Left lobe of liver (tissue), 2 donors: ENCODE data around the gene SH3D19. TPM values are rescaled to one million over a fixed set of nuclear protein-coding genes. Genes with fewer than 3 reads are reported as not detected.
"Not testable (repeated sequence)": the region's sequence is repeated elsewhere in the genome, so short reads cannot be mapped to it uniquely, and the experiment has no call there.

Experiments
- ATAC-seq: fragments of 200-7000 bp; cut with Tn5 transposase; one replicate; pipeline ENCODE4 v1.9.1; 2020; ENCODE audit warnings: mild to moderate bottlenecking, moderate library complexity
- DNase-seq: peaks from one replicate; pipeline ENCODE4 v3.0.0-alpha.2; 2020; ENCODE audit warnings: low spot score
- total RNA-seq: library from RNA; stranded (reverse); gene quantifications from one replicate; pipeline ENCODE4 v1.2.1, GENCODE V29; 2021
- donor health status: DM: no; HTN: no; CAD: no; lungs with moderate emphysema.
- donor health status: DM: no; HTN: yes; CAD: no.

The SH3D19 gene
- total RNA-seq, 1 donor from 2014 or later = 38.7 TPM

- ATAC-seq (peak; percentile 93), DNase-seq (peak; percentile 64)
These were observed 48.4 kb downstream of the SH3D19 start, which contains the start of gene PRSS48 for GRCh38 chr4:151276787-151277562. Gene PRSS48 (plus strand): TSS chr4:151277161. CDS start chr4:151277173, 12 bp downstream.

DNA sequence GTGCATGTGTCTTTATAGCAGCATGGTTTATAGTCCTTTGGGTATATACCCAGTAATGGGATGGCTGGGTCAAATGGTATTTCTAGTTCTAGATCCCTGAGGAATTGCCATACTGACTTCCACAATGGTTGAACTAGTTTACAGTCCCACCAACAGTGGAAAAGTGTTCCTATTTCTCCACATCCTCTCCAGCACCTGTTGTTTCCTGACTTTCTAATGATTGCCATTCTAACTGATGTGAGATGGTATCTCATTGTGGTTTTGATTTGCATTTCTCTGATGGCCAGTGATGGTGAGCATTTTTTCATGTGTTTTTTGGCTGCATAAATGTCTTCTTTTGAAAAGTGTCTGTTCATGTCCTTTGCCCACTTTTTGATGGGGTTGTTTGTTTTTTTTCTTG is 56.5 kb downstream of the SH3D19 start:
- ATAC-seq, DNase-seq: not testable (repeated sequence)

GRCh38 chr4:151267822-151268535 is 57.4 kb downstream of the SH3D19 start:
- ATAC-seq (peak; percentile 60), DNase-seq (no peak)

GRCh38 chr4:151267104-151267503 is 58.3 kb downstream of the SH3D19 start:
- DNase-seq (no peak), ATAC-seq (peak; percentile 30)

GRCh38 chr4:151266497-151266896 is 58.9 kb downstream of the SH3D19 start:
- no peak for DNase-seq
- no peak for ATAC-seq

DNA sequence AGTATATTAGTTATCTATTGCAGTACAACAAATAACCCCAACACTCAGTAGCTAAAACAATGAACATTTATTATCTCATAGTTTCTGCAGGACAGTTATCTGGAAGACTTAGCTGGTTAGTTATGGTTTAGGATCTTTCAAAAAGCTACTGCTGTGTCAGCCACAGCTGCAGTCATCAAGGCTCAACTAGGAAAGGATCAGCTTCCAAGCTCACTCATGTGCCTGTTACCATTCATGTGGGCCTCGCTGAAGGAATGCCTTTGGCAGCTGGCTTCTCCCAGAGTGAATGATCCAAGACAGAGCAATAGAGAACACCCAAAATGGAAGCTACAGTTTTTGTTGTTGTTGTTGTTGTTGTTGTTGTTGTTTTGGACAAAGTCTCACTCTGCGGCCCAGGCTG is 62.0 kb downstream of the SH3D19 start:
- ATAC-seq = no peak
- DNase-seq = no peak

- no peak for ATAC-seq
- no peak for DNase-seq
These were observed 64.9 kb downstream of the SH3D19 start for GRCh38 chr4:151260526-151260925.

DNA sequence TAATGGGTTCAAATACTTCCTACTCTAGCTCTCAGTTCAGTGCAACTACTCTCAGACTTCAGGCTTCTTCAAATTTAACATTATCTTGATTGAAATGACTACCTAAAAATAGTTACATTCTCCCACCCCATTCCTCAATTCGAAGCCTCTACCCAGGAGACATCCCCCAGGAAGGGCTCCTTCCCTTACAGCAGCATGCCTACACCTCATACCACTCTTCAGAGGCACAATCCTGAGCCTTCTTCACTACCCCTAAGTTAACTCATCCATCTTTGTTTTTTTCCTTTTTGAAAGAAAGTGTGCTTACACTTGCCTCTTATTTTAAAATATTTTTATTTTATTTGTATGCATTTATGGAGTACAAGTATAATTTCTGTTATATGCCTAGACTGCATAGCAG is 65.7 kb downstream of the SH3D19 start:
- ATAC-seq = no peak
- no peak for DNase-seq

DNA sequence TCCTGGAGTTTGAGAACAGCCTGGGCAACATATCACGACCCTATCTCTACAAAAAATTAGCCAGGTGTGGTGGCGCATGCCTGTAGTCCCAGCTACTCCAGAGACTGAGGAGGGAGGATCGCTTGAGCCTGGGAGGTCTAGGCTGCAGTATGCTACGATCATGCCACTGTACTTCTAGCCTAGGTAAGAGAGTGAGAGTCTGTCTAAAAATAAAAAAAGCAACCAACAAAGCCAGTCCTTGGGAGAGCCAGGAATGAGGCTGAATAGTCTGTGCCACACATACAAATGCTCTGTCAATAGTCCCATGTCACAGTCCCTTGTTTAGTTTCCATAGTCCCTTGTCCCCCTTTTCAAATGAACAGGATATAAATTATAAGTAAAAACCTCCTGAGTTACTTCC is 67.7 kb downstream of the SH3D19 start:
- ATAC-seq (peak; percentile 13), DNase-seq (no peak)

DNA sequence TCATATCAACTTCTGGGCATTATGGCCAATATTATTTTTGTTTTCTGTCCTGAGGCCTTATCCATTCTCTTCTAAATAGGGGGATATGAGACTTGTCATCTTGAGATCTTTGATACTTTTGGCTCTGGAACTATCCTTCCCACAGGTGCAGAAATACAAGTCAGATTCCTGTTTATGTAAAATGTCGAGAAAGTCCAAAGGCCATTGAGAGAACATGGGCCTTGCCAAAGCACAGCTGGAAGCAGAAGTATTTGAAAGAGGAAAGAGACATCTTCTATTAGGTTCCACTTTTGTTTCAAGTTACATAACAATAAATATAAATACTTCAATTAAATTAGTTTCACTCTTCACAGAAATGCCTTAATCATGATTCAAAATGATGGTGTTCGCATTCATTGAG is 69.3 kb downstream of the SH3D19 start:
- ATAC-seq (peak; percentile 34), DNase-seq (no peak)

DNA sequence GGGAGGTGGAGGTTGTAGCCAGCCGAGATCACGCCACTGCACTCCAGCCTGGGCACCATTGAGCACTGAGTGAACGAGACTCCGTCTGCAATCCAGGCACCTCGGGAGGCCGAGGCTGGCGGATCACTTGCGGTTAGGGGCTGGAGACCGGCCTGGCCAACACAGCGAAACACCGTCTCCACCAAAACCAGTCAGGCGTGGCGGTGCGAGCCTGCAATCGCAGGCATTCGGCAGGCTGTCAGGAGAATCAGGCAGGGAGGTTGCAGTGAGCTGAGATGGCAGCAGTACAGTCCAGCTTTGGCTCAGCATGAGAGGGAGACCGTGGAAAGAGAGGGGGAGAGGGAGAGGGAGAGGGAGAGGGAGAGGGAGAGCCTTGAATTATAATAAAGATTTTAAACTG is 69.7 kb downstream of the SH3D19 start:
- ATAC-seq, DNase-seq: not testable (repeated sequence)

DNA sequence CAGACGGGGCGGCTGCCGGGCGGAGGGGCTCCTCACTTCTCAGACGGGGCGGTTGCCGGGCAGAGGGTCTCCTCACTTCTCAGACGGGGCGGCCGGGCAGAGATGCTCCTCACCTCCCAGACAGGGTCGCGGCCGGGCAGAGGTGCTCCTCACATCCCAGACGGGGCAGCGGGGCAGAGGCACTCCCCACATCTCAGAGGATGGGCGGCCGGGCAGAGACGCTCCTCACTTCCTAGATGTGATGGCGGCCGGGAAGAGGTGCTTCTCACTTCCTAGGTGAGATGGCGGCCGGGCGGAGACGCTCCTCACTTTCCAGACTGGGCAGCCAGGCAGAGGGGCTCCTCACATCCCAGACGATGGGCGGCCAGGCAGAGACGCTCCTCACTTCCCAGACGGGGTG is 70.2 kb downstream of the SH3D19 start:
- DNase-seq, ATAC-seq: not testable (repeated sequence)

DNA sequence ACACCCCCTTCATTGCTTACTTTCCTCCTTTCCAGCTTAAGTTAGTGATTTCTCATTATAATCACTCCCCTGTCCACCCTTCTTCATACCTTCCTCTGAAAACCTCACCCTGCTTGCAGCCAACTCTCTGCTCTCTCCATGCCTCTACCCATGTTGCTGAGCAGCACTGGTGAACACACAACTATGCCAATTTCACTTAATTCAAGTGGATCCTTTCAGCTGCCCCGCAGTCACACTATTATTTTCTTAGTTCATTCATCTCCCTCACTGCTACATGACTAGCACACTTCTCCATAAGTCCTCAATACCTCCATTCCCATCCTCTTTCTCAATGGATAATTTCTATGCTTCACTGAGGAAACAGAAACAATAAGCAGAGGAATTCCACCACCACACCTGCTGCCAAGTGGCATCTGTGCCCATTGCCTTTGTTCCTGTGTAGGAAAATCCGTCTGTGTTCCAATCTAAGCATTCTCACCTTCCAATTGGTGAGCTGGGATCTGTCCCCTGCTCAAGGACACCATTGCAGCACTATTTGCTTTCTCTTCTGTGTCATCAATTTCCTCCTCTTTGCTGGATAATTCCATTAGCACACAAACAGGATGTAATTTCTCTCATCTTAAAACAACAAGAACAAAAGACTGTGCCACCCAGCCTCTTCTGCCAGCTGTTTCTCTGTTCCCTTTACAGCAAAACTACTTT is 73.7 kb downstream of the SH3D19 start:
- peak; percentile 73 for DNase-seq
- peak; percentile 81 for ATAC-seq

DNA sequence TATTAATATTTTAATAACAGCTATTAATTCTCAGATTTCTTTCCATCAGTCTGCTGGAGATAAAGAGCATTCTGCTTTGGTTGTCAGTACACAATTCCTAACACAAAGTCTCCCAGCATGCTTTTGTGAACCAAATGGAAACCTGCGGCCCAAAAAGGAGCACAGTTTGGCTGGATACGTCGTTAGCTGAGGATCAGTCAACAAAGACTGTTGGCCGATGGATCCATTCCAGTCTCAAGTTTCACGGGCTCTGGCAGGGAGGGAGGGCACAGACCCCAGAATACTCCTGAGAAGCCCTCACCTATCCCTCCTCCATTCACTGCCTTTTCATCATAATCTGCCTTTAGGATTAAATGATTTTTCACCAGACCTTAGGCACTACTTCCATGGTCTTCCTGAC is 74.7 kb downstream of the SH3D19 start:
- peak; percentile 18 for ATAC-seq
- no peak for DNase-seq

DNA sequence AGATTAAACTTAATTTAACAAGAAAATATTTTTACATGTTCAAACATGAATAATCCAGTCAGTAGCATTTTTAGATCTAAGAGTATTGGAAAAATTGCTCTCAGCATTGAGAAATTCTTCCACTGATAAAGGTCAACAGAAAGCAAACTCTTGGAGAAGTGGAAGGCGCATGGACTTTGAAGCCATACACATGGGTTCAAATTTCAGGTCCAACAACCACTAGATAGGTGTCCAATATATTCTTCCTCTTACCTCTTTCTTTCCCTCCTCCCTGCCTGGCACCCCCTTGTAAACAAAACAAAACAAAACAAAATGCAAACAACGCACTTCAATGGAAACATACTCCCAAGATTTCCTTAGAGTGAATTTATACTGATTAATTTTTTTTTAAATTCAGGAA is 76.9 kb downstream of the SH3D19 start:
- DNase-seq (peak; percentile 66), ATAC-seq (peak; percentile 70)

- no peak for DNase-seq
- no peak for ATAC-seq
These were observed 78.0 kb downstream of the SH3D19 start for GRCh38 chr4:151247395-151247794.

DNA sequence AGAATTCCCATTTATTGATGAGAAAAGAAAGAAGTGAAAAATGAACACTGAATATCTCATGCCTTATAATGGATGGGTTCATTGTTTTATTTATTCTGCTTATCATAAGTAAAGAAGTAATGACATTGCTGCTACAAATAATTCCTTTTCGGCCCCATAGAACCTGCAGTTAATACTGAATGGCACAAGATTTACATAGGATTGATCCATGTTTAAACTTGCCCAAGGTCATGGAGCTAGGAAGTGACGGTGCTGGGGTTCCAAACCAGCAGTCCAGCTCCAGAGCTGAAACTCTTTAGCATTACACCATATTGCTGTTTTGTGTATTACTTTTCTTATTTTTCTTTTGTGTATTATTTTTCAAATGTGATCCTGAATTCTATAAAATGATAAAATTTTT is 78.7 kb downstream of the SH3D19 start:
- ATAC-seq (peak; percentile 43), DNase-seq (no peak)

DNA sequence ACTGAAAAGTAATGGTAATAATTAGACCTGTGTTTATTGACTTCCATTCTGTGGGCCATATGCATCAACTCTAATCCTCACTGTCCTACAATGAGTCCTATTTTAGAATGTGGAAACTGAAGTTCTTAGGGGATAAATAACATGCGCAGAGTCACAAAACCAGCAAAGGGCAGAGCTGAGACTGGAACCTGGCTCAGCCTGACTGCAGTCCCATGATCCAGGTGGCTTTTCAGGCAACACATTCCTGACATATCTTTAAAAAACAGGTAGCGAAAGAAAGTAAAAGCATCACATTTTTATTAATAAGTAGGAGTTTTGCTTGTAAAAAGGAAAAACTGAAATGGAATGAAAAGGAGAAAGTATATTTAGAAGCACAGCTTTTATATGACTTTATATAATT is 83.1 kb downstream of the SH3D19 start:
- DNase-seq (no peak), ATAC-seq (no peak)

- no peak for ATAC-seq
- no peak for DNase-seq
These were observed 85.8 kb downstream of the SH3D19 start for GRCh38 chr4:151239608-151240007.

DNA sequence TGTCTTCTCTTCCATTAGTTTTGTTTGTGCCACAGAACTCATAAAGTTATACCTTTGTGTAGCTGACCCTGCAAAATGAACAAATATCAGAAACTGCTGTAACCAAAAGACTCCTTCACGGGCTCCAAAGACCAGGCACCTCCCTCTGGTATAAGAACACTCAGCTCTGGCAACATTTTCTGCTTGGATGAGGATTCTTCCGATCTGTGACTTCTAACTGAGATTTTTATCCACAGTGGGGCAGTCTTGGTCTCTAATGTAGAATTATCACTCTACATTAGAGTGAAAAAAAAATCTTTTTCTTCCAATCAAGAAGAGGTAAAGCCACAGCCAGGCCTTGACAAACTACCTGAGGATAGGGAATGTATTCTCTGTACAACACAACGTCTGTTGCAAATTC is 86.9 kb downstream of the SH3D19 start:
- ATAC-seq = peak; percentile 70
- DNase-seq = no peak

DNA sequence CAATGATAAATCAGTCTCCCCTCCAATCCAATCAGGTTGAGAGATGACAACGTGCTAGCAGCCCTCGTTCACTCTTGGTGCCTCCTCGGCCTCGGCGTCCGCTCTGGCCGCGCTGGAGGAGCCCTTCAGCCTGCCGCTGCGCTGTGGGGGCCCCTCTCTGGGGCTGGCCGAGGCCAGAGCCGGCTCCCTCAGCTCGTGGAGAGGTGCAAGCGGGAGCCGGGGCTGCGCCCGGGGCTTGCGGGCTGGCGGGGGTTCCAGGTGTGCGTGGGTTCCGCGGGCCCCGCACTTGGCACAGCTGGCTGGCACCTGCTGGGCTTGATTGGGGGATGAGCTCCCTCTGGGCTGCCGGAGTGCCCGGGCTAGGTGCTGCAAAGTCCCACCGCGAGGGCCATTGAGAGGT is 89.4 kb downstream of the SH3D19 start:
- ATAC-seq (no peak), DNase-seq (no peak)

GRCh38 chr4:151235373-151235772 is 90.0 kb downstream of the SH3D19 start:
- not testable (repeated sequence) for DNase-seq, ATAC-seq
